Stimulated activated CD8-positive, alpha-beta memory T cell treated with anti-CD3 and anti-CD28 coated beads, Interleukin-7, amount 100 ng/mL, for 4 hours (primary cell): ENCODE data around the gene DPP9.

Experiments
- DNase-seq, 2 donors: peaks; one replicate each; pipeline ENCODE4 v3.0.0-alpha.2; 2020; ENCODE audit warnings: low read depth in 2 of 2

Gene DPP9

DNA sequence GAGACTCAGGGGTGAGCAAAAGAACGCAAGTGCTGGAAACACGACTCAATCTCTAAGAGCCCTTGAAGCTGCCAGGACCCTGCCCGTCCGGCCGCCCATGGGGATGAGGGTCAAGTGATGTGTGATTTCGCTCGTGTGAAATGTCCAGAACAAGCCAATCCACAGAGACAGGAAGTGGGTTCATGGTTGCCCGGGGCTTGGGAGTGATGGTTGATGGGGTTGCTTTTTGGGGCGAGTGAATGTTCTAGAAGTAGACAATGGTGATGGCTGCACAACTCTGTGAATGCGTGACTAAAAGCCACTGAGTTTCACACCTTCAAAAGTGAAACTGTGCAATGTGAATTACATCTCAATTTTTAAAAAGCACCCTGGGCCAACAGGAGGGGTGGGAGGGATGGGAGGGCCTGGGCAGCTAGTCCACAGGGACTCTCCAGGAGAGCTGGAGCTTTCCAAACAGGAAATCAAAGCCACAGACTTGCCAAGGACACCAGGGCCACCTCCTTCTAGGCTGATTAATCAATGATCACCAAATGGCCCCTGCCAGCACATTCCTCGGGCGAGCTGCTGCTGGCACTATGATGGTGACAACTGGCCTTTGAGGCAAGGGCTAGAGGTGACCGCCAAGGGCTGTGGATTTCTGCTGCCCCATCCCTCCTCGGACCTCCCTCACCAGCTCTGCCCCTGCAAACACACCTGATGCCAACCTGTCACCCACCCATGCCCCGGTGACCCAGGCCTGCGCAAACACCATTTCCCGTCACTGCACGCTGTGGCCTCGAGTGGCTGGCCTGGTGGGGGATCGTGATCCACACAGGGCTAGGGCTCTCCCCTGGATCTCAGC is 14.0 kb downstream of the DPP9 start:
- DNase-seq = peak in 1 of 2 donors; percentile 14

DNA sequence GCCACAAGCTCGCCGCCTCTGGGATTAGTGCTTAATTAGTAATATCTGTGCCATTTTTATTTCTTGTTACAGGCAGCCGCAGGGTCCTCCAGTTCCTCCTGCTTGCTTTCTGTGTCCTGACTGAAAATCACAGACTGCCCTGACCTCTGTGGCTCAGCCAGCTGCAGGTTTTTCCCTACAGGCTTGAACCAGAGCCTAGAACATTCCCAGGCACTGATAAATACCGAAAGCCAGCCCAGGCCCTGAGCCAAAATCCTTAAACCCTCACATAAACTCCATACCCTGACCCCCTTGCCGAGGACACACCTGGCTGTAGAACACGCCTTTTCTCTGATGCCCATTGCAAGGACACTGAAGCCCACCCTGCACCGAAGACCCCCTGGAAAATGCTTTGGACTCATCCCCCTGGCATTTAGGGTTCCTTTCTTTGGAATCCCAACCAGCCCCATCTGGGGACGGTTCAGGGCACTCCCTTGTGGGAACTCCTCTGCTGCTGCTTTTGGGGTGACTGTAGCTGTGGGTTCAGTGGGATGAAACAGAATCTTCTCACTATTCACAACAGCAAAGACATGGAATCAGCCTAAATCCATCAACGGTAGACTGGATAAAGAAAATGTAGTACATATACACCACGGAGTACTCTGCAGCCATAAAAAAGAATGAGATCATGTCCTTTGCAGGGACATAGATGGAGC is 15.5 kb downstream of the DPP9 start:
- DNase-seq = no peak

DNA sequence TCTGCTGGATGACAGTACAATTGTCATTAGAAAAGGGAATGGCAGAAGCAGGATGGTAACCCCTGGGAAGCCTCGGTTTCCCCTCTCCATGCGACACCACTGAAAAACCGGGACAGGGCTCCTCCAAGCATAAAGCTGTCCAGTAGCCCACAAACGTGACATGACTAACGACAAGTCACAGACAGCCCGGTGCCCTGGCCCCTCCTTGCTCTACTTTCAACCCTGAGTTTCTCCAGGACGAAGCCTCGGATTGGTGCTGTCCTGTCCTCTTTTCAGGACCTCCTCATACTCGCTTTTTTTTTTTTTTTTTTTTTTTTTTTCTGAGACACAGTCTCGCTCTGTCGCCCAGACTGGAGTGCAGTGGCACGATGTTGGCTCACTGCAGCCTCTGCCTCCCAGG is 16.3 kb downstream of the DPP9 start:
- DNase-seq = no peak

DNA sequence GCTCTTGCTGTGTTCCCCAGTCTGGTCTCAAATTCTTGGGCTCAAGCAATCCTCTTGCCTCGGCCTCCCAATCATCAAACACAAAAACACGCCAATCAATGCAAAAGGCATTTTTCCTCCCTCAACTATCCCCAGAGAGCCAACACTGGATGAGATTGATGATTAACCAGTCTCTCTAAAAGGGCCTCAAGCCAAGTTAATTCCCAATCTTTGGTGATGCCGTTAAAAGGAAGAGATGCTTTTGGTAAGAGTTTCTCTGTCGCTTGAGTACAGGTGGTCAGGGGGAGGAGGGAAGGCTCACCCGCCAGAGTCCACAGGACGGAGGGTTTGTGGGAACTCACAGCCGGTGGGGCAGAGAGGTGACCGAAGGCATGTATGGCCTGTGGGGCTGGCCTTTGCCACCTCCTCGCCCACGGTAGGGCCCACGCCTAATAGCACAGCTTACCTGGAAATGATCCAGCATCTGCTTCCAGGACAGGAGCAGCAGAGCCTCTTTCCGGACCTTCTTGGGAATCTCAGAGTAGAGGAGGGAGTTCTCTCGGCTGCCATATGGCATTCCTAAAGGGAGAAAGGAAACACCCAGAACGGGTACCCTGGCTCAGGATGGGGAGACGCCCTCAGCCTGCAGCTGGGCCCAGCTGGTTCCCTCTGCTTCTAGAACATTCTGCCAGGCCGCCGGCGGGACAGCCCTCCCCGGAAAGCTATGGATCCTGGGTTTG is 18.1 kb downstream of the DPP9 start:
- DNase-seq = no peak

DNA sequence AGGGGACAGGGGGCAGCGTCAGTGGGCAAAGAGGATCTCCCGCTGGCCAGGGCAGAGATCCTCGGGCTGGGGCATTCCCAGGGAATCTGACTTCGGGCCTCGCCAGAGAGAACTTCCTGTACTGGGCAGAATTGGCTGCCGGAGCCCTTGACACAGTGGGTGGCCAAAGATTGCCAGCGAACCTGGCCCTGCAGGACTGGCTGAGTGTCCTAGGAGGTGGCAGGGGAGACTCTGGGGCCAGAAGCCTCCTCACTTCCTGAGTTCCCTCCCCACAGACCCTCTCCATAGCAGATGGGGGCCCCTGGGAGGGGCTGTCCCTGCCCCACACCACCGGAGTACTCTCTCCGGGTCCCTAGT is 19.3 kb downstream of the DPP9 start:
- no peak for DNase-seq

DNA sequence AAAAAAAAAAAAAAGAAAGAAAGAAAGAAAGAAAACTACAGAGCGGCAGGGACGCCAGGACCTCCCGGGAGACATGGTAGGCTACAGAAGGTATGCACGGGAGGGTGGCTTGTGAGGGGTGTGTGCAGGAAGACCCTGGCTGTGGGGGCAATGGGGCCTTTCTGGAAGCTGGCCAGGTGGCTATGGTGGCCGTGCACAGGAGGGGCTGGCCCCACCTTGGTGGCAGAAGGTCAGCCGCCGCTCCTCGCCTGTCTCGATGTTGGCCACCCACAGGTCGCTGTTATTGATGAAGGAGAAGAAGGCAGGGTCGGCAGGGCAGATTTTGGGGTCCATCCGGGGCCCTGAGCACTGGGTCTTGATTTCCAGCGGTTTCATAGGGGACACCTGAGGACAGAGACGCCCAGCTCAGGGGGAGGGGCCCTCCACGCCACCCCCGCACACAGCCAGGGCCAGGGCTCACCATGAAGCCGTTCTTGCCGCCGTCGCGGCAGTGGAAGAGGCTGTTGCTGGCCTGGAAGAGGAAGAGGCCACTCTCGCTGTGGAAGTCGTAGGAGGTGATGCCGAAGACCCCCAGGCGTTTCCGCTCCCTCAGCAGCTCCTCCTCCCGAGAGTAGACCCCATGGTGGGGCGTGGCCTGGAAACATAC is 19.8 kb downstream of the DPP9 start:
- no peak for DNase-seq

DNA sequence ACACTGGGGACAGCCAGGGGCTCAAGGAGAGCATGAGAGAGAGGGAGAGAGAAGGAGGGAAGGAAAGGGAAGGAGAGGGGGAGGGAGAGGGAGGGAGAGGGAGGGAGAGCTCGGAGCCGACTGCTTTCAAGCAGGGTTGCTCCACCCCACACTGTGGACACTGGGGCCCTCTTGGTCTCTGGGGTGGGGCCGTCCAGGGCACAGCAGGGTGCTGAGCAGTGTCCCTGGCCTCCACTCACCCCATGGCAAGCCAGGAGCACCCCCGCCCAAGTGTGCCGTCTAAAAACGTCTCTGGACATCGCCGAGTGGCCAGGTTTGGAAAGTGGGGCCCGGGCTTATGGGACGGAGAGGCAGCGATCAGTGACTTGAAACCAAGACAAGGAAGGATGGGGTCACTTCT is 20.9 kb downstream of the DPP9 start:
- DNase-seq = no peak

DNA sequence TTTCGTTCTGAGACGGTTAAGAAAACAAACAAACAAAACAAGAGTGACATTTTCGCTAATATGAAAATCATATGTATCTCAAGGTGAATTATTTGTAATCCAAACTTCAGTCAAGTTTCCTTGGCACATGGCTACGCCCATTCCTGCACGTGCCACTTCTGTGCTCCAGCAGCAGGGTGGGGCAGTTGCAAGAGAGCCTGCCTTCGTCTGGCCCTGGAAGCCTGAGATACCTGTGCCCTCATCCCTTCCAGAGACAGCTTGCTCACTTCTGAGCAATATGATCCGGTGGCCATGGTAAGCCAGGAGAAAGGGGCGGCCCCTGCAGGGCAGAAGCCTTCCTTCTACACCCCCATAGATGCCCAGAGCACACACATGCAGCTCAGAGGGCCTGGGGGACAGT is 22.1 kb downstream of the DPP9 start:
- DNase-seq = no peak

DNA sequence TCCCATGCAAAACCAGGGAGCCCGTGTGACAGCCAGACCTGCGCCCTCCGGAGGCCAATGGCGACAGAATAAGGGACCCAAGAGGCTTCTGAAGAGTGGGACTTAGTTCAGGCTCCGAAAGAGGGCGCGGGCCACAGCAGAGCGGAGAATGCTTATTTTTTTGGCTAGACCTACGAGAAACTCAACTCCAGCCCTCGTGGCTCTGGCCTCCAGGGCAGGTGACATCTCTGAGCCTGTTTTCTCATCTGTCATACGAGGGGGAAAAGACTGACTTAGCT is 23.0 kb downstream of the DPP9 start:
- no peak for DNase-seq

DNA sequence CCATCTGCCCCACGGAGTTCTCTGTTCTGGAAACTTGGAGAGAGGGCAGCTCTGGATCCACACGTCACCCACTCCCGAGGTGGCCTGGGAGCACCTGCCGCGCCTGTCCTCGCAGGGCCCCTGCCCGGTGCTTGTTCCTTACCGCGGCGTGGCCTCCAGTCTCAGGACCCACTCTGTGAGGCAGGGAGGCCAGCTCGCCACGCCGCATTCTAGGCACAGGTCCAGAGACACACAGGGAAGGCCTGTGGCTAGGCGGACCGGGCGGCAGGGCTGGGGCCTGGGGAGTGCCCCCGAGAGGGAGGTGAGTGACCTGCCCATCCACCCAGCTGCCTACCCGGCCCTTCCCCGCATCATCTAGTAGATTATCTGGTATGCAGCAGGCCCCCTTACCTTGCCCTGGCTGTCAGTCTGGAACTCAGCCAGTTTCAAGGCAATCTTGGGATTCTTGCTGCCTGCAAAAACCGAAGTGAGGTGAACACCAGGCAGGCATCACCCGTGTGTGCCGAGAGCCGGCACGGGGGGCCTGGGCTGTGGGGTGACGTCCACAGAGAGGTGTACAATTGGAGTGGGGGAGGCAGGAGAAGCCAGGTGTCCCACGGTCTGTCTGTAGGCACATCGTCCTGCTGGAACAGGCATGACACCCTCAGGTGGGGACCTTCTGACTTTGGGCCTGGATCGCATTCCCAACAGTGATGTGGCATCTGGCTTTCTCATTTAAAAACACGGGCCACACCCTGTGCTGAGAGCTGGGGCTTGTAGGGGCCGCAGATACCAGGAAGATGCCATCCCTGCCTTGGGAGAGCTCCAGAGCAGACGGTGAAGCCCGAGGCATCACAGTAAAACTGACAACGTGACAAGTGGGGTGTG is 23.6 kb downstream of the DPP9 start:
- no peak for DNase-seq

DNA sequence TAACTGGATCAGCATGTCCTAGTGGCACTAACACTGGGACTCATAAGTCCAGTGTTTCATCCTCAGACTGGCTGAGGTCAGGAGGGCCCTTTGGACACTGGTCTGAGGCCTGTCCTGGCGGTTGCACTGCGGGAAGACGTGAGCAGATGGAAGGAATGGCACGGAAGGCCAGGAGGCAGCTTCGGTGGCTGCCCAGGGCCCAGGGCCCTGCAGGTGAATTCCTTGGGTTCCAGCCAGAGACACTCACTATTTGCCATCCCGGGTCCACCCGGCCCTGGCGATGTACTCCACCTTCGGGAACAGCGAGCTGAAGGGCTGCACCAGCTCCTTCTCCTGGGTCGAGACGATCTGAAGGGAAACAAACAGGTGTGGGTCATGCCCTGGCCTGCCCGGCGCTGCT is 26.3 kb downstream of the DPP9 start:
- DNase-seq = no peak

DNA sequence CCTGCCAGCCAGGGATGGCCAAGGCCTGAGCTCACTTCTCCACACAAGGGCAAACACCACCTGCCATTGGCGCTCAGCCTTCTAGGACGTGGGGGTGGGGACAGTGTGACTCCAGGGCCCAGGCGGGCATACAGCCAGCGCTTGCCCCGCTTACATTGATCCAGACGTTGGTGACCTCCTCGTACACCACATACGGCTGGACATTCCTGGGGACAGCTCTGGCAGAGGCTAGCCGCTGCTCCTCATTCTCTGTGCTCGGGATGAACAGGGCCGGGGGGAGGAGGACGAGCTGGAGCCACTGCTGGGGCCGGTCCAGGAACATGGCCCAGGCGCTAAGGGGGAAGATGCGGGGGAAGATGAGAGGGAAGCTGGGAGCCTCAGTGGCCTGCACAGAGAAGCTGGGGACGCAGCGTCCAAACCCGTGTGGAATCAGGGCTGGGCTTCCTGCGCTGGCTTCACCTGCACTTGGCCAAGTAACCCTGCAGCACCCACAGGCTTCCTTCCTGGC is 28.4 kb downstream of the DPP9 start:
- DNase-seq = no peak

DNA sequence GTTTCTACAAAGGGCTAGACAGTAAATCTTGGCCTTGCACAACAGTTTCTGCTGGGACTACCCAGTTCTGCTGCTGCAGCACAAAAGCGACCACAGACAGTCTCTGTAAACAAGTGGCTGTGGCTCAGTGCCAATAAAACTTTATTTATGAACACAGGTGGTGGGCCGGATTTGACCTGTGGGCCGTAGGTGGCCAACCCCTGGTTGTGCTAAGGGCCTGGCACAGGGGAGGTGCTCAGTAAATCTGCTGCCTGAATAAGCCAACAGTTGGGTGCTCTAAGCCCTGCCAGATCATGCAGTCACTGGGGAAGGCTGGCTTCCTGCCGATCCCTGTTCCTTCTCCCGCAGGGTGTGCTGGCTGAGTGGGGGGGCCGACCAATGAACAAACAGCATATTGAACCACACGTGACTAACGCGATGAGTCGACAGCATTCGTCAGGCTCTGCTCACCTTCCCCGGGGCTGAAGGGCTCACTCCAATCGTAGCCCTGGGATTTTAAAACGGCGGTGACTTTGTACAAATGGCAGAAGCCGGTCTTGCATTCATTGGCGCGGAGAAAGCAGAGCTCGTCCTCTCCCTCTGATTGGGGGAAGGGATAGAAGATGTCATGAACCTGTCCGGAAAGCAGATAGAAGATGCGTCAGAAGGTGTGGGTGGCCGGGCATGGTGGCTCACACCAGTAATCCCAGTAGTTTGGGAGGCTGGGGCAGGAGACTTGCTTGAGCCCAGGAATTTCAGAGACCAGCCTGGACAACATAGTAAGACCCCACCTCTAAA is 29.2 kb downstream of the DPP9 start:
- no peak for DNase-seq

DNA sequence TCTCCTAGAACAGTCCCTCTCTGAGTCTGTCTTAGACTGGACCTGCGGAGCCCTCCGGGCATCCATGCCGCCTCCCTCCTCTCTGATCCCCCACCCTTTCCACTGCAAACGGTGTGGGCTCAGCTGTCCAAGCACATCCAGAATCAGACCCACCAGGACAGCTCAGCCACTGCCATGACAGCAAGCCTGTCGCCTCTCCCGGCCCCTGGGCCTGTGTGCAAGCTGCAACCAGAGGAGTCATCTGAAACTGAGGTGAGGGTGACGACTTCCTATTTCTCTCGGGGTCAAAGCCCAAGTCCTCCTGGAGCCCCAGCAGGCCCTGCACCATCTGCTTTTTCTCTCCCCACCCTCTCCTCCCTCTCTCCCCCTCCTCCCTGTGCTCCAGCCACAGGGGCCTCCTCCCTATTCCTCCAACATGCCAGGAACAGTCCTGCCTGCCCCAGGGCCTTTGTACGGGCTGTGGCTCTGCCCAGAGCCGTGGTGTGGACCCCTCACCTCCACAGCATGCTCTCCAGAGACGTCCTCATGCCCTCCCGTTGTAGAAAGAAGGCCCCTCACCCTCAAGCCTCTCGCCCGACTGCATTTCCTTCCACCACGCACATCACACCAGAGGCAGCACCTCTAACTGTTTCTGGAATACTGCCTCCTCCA is 30.0 kb downstream of the DPP9 start:
- no peak for DNase-seq

DNA sequence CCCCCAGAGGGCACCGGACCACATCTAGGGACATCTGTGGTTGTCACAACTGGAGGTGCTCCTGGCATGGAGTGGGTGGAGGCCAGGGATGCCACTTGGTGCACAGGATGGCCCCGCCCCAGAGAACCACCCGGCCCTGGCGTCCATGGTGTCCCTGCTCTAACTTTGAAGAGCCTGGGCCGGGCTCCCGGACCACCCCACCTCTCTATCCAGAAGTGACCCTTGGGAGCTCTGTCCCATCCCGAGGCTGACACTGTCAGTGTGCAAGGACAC is 30.6 kb downstream of the DPP9 start:
- no peak for DNase-seq

DNA sequence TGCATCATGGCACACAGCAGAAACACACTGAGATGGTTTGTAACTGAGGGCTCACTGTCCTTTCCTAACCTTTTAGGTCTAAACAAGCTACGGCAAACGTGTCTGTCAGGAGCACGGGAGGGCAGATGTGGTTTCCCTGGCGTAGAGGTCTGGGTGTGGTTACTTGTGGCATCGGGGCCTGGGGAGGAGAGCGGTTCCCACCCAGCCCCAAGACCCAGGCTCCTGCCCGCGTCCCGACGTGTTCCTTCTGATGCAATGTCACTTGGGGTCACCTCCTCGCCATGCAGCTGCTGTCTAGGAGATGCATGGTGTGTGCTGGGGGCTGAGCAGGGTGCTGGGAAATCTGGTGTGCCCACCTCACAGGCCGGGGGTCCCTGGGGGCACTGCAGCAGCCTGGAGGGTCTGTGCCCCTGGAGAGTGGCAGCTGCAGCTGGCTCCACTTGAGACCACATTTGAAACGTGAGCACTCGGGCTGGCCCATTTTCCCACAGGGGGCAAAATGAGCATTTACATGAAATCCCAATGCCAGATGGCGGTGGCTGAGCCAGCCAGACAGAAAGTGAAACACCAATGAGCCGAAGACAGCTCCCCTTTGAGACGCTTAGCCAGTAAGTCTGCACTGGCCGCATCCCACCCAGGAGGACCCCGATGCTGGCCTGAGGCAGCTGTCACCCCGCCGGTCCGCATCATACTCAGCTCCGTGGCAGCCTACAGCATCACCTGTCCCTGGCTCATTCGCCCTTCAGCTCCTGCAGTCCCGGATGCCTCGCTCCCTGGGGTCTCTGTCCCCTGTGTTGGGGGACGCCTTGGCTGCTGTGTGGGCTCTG is 31.2 kb downstream of the DPP9 start:
- no peak for DNase-seq

DNA sequence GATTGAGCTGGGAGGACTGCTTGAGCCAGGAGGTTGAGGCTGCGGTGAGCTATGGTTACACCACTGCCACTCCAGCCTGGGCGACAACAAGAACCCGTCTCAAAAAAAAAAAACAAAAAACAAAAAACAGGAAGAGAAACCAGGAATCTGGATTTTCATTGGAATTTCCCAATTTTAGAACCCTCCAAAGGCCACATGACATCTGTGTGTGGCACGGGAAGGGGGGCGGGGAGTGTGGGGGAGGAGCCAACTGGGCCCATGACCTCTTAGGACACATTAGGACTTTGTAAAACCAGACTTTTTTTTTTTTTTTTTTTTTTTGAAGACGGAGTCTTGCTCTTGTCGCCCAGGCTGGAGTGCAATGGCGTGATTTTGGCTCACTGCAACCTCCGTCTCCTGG is 32.3 kb downstream of the DPP9 start:
- no peak for DNase-seq

DNA sequence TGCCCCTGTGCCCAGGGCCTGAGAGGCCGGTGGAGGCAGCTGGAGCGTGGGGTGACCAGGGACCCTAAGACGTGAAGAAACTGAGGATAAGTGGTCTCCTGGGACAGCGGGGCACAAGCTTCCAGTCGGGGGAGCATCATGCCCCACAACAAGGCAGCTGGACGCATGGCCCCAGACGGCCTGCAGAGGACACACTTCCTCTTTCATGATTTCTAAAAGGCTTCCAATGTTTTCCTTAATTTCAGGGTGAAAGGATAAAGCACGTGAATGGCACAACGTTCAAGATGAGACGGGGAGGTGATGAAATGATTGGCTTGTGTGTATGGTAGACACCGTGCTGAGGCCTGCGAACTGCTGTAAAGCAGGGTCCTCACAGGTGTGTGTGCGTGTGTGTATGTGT is 33.3 kb downstream of the DPP9 start:
- no peak for DNase-seq

DNA sequence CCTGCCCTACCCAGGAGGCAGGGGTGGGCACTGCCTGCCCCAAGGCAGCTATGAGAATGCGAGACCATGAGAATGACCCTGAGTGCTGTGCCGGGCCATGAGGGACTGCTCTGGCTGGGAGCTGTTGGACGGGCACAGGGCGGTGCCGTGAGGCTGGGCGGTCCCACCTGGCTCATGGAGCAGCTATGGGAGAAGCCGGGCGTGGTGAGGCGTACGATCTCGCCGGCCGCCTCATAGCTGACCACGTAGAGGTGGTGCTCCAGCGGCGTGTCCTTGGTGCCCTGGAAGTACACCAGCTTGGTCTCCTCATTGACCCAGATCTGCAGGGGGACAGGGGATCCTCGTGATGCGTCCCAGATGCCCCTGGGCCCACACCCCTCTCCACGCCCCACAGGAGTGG is 34.2 kb downstream of the DPP9 start:
- no peak for DNase-seq

DNA sequence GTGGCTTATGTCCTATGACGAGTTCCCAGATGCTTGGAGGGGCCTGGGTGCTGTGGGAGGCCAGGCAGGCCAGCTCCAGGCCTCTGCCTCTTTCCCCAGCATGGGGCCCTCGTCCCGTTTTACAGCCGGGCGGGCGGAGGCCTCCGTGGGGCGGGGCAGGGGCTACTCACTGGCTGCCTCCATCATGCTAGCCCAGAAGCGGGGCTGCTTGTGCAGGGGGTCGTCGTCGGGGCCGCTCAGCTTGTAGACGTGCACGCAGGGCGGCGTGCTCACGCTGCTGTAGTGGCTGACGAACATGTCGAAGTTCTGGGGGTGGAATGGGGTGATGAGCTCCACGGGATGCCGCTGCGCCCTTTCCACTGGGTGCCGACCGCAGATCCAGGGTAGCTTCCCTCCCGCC is 35.1 kb downstream of the DPP9 start:
- DNase-seq = no peak
